Esophagus squamous epithelium (tissue), 4 donors: Measurements from ENCODE around the gene ADAMTS9.

Experiments used
- CTCF ChIP-seq, 6 experiments: fragments of 450-650 bp in 4 of 6; fragments of 200-600 bp in 2 of 6; sonication (generic) in 2 of 6; IDR thresholded peaks; one replicate each; pipeline ENCODE4 v1.5.1; 2016 to 2019; ENCODE audit warnings: antibody characterized with exemption in 6 of 6, mild to moderate bottlenecking in 4 of 6, moderate library complexity in 4 of 6
- POLR2A ChIP-seq, 4 donors: fragments of 450-650 bp; IDR thresholded peaks; one replicate each; pipeline ENCODE4 v1.6.1; 2017; ENCODE audit warnings: antibody characterized with exemption in 4 of 4, mild to moderate bottlenecking in 4 of 4, moderate library complexity in 3 of 4

- TF ChIP-seq POLR2A (IDR thresholded peaks at IDR 0.05) = no peak
- TF ChIP-seq CTCF (IDR thresholded peaks at IDR 0.05) = no peak
These were observed 146.0 kb downstream of the ADAMTS9 start for GRCh38 chr3:64541803-64542202.
